Measurements from ENCODE around the gene PKP3.
A peak's percentile ranks its signal among the peaks of the same experiment; 100 is the strongest.

PKP3 gene

DNA sequence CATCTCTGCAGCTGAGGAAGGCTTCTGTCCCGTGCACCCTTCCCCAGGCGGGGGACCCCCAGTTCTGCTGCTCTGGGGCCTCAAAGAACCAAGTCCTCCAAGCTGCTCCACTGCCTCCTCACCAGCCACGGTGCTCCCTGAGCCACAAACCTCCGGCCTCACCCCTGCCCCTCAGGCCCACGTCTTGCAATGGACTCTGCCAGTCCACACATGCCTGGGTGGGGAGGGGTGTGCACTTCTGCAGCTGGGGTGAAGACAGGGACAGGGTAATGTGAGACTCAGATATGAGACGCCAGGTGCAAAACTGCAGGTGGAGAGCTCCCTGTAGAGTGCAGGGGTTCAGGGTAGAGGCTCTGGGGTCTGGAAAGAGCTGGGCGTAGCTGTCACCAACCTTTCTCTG lies 52.9 kb downstream of the PKP3 start:
- peak; percentile 48 for DNase-seq (ENCODE audit: low spot score)

DNA sequence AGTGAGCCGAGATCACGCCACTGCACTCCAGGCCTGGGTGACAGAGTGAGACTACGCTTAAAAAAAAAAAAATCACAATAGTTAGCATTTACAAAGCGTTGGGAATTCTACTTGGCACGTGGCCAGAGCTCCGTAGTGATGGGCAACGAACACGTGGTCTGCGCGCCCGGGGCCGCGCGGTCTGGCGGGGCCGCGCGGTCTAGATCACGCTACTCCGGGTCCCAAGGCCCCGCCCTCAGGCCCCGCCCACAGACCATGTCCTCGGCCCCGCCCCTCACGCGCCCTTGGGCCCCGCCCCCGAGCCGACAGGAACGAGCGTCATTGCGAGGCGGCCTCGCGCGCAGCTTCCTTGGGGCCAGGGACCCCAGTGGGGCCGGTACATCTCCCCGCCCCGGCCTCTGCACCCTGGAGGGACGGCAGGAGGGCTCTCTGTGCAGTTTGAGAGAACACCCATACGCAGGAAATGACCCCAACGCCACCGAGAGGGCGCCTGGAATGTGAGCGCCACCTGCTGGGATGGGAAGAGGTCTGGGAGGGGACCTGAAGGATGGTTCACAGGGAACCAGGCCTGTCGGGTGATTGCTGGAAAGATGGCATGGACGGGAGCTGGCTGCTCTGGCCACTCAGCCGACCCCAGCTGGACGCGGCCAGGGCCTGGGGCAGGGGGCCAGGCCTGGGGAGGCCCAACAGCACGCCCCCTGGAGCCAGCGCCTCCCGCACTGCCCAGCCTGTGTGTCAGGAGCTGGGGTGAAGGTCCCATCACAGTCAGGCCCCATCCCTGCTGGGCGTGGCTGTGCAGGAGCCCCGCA lies 54.1 kb downstream of the PKP3 start:
- peak; percentile 92 for DNase-seq (ENCODE audit: low spot score)

DNA sequence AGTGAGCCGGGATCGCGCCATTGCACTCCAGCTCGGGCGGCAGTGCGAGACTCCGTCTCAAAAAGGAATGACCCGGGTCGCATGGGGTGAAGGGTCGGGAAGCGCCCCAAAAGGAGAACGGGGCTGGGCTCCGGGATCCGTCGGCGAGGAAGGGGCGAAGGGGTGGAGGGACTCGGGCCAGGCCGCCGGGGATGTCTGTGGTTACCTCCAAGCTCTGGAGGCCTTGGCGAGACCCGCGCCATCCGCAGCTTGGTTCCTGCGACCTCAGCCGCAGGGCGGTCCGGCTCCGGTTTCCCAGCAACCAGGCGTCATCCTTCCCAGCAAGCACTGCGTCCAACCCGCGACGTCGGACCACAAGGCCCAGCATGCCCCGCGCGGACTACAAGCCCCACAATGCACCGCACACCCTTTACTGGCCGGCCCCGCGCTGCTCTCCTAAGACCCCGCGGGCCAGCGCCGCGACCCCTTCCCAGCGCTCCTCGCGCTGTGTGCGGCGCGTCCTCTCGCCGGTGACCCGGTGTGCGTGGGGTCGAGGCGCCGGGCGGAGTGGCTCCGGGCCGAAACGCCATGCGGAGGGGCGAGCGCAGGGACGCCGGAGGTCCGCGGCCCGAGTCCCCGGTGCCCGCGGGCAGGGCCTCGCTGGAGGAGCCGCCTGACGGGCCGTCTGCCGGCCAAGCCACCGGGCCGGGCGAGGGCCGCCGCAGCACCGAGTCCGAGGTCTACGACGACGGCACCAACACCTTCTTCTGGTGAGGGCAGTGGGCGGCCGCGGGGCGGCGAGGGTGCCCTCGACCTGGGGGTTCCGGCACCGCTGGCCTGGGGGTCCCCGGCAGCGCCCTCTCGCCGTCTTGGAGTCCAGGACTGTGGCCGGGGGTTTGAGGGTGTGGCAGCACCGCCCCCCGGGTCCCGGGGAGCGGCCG lies 56.1 kb downstream of the PKP3 start, which contains the start of gene PTDSS2:
Gene PTDSS2 (plus strand): TSS at position 391 of the 920 bp plus-strand sequence. CDS start 177 bp downstream, at position 568.
- DNase-seq (ENCODE audit: low spot score): peak; percentile 96

DNA sequence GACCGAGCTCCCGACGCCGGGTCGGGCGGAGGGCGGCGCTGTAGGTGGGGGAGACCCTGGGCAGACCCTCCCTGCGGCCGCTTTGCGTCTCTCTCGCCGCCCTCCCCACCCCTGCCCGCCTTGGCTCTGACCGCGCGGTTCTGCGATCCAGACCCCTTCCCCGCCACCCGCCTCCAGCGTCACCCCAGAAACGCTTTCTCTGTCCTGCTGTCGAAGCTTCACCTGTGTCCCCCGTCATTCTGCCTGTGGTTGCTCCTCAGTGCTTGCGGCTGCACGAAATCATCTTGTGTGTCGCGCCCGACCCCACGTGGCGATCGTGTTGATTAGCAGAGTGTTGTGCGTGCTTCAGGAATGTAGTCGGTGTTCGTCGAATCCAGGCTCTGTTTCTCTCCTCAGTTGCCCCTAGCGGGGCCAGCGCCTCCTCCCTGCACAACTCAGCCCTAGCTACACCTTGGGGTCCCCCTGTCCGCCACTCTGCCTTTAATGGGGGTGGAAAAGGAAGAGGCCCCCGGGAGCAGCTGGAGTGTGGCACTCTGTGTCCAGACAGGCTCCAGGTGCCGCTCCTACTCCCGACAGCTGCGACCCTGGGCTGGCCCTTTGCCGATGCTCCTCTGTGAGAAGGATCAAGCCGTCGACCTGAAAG lies 56.9 kb downstream of the PKP3 start:
- peak; percentile 89 for DNase-seq (ENCODE audit: low spot score)

DNA sequence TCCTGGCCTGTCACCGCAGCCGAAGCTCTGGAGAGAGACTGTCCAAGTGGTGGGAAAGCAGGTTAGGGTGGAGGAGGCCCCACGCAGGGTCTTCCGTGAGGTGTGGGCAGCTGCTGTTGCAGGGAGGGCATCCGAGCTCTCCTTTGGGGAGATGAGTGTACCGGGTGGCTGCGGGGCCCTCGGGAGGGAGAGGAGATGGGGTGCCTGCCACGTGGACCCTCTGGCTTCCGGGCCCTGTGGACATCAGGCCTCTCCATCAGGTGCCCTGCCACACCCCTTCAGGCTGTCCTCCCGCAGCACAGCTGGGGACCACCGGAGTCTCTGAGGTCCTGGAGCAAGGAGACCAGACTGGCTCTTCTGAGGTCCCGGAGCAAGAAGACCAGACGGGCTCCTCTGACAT lies 57.7 kb downstream of the PKP3 start:
- no peak for DNase-seq (ENCODE audit: low spot score)

DNA sequence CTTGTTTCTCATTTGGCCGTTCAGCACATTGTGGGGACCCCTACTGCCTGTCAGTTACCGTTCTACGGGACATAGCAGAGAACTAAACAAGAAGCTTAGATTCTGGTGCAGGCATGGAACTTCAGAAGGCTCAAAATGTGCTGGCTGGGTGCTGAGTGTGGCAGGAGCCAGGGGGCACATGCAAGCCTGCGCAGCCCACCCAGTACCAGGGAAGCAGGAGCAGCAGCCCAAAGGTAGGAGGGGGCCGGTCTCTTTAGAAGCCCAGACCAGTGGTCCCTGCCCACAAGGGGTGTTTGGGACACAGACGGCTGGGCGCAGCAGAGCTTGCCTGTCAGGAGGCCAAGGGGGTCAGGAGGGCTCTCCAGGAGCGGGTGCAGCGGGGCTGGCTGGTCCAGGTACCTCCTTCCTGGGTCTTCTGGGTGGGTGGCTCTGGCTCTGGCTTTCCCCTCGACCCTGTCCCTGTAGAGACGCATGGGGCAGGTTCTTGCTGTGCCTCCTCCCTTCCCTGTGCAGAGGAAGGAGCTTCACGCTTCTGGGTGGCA lies 58.3 kb downstream of the PKP3 start:
- no peak for DNase-seq (ENCODE audit: low spot score)

GRCh38 chr11:452916-453527 lies 59.0 kb downstream of the PKP3 start:
- DNase-seq (ENCODE audit: low spot score): no peak

DNA sequence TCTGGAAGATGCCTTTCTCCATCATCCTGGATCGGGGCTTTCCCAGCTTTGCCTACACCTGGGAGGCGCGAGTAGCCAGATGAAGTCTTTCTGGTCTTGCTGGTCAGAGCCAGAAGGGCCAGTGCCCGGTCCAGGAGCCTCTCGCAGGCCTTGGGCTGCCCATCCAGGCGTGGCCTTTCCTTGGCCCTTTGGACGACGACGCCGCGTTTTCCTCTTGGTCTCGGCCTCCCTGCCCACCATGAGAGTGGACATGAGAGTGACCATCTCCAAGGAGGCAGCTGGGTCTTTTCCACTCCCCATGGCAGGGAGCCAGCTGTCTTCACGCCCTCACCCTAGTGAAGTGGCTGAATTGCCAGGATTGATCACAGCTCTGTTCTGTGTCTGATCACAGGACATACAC lies 59.6 kb downstream of the PKP3 start:
- no peak for DNase-seq (ENCODE audit: low spot score)

- DNase-seq (ENCODE audit: low spot score): no peak
Measured at GRCh38 chr11:454043-454442, 60.0 kb downstream of the PKP3 start.

All from NAMALWA (cell line).